ENCODE measurements around the gene ERC2.

DNA sequence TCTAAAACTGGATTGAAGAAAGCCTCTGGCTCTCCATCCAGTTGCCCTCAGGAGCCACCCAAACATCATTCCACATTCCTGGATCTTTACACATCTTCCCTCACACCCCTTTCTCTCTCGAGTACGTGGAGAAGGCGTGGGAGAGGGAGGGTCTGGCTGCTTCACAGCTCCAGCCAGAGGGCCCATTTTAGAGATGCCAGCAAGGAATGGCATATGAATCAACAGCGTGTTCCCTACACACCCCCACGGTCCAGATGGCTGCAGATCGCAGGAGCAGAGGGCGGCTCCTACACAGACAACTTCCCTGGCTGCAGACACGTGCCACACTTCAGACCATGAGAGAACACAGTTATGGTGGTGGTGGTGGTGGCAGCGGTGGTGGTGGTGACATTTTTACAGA is 280.1 kb downstream of the ERC2 start:
- TF ChIP-seq, protein P1, sequence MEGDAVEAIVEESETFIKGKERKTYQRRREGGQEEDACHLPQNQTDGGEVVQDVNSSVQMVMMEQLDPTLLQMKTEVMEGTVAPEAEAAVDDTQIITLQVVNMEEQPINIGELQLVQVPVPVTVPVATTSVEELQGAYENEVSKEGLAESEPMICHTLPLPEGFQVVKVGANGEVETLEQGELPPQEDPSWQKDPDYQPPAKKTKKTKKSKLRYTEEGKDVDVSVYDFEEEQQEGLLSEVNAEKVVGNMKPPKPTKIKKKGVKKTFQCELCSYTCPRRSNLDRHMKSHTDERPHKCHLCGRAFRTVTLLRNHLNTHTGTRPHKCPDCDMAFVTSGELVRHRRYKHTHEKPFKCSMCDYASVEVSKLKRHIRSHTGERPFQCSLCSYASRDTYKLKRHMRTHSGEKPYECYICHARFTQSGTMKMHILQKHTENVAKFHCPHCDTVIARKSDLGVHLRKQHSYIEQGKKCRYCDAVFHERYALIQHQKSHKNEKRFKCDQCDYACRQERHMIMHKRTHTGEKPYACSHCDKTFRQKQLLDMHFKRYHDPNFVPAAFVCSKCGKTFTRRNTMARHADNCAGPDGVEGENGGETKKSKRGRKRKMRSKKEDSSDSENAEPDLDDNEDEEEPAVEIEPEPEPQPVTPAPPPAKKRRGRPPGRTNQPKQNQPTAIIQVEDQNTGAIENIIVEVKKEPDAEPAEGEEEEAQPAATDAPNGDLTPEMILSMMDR (conservative IDR thresholded peaks at IDR 0.05; ENCODE audit: low read length) = no peak
- no peak for TF ChIP-seq EZH2phosphoT487 (IDR thresholded peaks at IDR 0.05; ENCODE audit: borderline replicate concordance, low read depth, low read length)

Data from OCI-LY7 (cell line).